Activated T-cell treated with anti-CD3 and anti-CD28 coated beads for 1 hour (primary cell): ENCODE results near the gene OR8B12.

Experiments used
- DNase-seq: peaks from one replicate; pipeline ENCODE4 v3.0.0-alpha.2; 2020; ENCODE audit warnings: low read depth

OR8B12 gene, protein sequence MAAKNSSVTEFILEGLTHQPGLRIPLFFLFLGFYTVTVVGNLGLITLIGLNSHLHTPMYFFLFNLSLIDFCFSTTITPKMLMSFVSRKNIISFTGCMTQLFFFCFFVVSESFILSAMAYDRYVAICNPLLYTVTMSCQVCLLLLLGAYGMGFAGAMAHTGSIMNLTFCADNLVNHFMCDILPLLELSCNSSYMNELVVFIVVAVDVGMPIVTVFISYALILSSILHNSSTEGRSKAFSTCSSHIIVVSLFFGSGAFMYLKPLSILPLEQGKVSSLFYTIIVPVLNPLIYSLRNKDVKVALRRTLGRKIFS

DNA sequence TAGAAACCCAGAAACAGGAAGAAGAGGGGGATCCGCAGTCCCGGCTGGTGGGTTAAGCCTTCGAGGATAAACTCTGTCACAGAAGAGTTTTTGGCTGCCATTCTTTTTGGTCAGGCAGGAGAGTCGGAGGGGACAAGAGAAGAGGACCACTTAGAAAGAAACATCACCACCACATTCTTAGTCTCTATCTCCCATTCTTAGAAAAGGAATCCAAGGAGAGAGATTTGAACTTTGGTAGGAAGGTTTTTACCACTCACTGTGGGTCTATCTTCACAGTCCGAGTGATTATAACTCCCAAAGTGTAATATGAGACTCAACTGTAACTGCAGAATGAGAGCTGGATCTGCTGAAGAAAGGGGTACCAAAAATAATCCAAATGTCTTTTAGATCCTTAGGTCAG is at the start of gene OR8B12:
Gene OR8B12, minus strand, starts transcription at position 101 of the 400 bp plus-strand sequence. Its CDS starts 0 bp downstream, at position 101.
- no peak for DNase-seq

DNA sequence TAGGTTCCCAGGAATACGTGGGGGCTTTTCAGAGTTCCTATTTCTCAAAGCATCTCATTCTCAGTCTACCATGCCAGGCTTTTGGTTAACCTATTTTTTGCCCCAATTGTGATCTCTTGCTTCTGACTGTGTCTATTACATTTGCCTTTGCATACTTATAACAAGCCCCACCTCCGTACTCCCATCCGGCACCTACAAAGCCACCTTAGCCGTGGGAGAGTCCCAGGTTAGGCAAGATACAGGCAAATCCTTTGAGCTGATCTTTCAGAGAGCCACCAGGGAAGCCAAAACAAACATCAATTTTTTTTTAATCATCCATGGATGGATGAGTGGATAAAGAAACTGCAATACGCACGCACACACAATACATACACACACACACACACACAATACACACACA is 49.2 kb upstream of the OR8B12 start:
- no peak for DNase-seq

DNA sequence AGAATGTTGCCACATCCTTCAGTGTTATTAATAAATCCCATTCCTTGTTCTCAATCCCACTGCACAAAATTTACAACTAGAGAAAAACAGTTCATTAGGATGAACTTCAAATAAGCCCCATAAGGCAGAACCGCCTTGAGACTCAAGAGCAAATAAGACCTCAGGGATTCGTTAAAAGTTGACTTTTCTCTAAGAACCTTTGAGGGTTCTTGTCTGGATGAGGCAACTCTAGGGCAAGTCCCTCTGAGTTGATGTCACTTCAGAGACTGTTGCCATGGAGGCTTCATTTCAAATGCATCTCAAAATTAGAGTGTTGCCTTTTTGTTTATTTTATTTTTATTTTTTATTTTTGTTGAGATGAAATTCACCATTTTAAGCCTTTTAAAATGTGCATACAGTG is 48.0 kb upstream of the OR8B12 start:
- no peak for DNase-seq

DNA sequence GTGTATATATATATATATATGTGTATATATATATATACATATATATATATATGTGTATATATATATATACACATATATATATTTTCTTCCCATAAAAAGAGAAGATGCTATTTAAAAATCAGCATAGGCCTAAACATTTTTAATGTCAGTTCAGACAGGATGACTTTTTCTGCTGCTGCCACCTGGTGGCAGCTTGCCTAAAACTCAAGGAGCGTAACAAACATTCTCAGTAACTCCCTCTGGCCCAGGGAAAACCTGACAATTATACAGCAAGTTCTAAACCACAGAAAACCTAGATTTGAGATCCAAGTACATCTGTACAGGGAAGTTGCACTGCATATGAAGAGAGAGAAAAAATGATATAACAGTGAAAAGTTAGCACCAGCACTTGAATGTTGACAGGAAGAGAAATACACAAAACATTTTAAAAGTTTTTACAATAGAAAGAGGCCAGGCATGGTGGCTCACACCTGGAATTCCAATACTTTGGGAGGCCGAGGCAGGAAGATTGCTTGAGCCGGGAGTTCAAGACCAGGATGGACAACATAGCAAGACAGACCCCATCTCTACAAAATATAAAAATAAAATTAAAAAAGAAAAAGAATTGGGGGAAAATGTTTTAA is 42.9 kb upstream of the OR8B12 start:
- peak; percentile 39 for DNase-seq

DNA sequence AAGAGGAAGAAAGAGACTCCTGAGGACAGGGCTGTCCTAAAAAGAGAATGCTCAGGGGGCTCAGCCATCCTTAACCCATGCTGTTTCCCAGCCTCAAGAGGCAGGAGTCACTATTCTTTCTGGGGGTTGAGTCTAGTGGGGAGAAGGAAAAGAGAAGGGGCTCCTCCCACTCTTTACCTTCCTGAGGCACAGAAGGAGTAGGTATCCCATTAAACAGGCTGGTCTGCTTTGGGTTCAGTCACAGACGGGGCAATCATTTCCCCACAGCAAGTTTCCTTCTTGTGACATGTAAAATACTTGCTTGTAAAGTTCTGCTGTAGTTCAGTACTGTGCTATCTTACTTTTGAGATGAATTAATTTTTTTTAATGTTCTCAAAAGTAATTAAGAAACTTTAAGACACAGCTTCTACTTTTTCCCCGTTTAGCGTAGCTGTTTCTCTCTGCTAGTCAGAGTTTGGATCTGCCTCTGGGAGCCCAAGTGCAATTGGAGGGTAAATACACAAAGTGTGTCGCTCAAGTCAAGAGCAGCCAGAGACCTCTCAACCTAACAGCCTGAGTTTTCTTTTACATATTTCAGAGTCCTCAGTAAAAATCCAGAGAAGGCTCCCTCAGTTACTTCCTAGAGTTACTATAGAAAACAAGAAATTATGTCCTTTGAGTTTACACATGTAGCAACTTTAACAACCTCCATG is 41.4 kb upstream of the OR8B12 start:
- no peak for DNase-seq

DNA sequence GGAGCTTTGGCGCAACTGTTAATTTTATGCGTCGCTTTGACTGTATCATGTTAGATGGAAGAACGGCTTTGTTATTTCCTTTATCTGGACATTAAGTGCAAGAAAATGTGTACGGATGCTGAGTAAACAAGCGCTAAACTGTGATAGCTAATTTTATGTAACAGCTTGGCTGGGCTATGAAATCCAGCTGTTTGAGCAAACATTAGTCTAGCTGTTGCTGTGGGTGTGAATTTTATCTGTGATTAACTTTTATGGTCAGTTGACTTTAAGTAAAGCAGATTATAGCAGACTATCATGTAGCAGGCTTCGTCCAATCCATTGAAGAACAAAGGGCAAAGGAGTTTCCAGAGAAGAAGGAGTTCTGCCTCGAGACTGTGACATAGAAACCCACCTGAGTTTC is 40.3 kb upstream of the OR8B12 start:
- no peak for DNase-seq

DNA sequence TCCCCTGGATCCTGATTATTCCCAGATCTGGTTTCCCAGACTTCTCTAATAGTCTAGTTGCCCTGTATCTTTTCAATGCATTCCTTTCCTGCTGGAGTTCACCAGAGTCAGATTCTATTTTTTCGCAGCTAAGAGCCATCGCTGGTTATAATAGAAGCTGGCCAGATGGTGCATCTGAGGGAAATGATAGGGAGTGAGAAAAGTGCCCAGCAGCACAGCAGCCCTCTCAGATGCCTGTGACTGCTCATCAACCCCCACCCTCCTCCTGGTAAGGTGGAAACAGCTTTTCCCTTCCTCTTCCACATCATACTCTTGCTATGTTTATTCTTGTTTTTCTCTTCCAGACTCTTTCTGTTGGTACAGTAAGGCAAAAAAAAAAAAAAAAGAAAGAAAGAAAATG is 39.1 kb upstream of the OR8B12 start:
- DNase-seq = no peak

DNA sequence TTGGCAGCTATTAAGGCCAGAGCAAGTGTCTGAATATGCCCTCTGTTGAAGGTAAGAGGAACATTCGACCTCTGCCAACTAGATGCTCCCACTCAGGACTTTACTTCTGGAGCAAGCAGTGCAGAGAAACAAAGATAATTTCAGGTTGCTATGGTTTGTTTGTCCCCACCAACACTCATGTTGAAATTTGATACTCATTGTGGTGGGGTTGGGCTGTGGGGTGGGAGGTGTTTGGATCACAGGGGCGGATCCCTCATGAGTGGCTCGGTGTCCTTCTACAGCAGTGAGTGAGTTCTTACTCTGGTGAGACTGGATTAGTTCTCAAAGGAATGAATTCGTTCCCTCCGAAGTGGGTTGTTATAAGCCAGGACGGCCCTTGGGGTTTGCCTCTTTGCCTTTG is 38.4 kb upstream of the OR8B12 start:
- no peak for DNase-seq

DNA sequence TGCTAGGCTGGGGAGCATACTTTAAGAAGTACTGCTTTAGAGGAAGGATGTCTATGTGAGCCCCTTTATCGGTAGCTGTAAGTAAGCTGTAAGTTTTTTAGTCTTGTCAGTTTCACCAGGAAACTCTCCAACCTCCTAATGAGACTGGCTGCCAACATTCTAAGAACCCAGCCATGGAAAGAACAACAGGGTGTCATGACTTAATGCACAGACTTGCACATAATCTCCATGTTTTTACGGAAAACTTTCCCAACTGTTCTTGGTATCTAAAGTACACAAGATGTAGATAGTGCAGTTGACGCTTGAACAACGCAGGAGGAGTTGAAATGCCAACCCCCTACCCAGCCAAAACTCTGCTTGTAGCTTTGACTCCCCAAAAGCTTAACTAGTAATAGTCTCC is 35.3 kb upstream of the OR8B12 start:
- no peak for DNase-seq

DNA sequence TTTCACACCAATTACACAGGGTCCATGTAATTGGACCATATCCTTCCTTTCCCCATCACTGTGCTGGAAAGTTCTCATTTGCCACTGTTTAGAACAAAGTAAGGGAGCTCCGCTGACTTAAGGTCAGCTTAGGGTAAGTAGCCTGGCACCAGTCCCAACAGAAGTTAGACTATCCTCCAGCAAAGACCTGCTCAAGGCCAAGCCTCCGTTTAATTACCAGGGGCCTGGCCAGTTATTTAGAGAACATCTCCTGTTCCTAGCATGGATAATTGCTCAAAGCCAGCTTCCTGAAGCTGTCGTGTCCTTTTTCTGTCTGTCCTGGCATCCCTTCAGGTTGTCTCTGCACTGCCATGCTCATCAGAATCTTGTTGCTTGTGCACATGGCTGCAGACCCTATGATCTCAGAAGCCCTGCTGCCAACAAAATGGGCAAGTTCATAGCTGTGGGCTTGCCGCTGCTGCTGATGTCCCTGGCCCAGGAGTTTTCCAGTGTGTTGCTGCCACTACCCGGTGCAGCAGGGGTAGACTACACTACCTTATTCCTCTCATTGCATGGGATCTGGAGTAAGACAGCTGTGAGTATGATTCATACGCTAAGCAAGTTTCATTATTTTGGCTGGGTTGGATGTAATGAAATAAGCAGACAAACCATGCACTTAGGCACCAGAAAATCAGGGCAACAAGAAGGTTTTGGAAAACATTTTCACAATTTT is 34.4 kb upstream of the OR8B12 start:
- DNase-seq = no peak

DNA sequence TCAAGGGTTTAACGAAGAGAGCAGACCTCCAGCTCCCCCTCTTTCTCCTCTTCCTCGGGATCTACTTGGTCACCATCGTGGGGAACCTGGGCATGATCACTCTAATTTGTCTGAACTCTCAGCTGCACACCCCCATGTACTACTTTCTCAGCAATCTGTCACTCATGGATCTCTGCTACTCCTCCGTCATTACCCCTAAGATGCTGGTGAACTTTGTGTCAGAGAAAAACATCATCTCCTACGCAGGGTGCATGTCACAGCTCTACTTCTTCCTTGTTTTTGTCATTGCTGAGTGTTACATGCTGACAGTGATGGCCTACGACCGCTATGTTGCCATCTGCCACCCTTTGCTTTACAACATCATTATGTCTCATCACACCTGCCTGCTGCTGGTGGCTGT is 26.7 kb upstream of the OR8B12 start:
- no peak for DNase-seq

DNA sequence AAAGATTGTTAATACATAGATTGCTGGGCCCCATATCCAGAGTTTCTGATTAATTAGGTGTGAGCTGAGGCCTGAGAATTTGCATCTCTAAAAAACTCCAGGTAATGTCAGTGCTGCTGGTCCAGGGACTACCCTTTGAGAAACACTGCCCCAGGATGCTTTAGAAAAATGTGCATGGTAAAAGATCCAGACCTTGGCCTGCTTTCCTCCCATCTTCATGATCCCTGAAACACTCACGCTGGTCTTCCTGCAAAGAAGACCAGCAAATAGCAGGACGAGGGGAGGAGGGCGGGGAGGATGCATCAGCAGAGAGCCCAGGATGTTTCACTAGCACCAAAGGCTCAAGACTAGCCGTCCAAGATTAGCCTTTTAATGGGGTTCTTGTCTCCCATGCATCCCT is 26.2 kb upstream of the OR8B12 start, which contains the start of gene OR8A1:
Gene OR8A1, plus strand, starts transcription at position 301 of the 400 bp plus-strand sequence. CDS start 123 bp downstream, outside the sequence.
- no peak for DNase-seq

DNA sequence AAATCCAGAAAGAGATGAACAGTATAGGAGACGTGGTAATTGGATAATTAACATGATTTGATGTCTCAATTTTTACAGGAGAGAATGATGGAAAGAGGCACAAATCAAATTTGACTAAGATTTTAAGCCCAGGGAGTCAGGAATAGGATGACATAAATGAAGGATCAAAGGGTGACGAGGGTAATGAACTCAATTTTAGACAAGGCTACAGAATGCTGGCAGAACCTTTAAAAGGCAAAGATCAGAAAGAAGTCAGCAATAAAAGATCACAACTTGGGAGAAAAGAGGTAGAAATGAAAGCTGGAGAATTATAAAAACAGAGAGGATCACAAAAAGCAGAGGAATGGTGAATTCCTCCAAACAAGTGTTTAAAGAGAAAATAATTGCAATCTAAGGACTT is 13.4 kb upstream of the OR8B12 start:
- DNase-seq = no peak

DNA sequence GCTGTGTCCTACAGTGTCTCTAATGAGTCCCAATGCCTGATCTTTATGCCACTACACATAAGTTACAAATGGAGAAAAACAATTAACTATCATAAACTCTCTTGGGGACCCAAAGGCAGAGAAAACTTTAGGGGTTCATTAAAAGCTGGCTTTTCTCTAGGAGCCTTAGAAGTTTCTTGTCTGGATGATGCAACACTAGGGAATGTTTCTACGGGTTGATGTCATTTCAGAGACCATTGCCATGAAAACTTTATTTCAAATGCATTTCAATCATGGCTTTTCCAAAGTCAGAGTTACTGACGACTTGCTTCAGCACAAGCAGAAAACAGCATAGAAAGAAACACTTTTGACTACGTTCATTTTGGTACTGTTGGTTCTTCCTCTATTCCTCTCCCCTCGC is 8.5 kb upstream of the OR8B12 start:
- DNase-seq = no peak

DNA sequence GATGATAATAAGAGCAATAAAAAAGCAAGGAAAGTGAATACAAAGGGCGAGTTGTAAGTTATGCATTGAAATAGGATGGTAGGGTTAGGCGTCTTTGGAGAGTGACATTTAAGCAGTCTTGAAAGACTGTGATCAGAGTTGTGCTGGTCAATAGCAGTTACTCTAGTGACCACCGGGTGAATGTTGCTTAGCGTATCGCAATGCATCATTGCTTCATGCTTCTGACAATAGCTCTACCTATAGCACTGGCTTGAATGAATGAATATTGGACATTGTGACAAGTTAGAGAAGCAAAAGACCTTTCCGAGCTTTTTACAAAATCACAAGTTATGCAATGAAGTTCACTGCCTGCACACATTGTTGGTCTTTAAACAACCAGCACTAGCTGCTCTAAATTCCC is 7.7 kb upstream of the OR8B12 start:
- no peak for DNase-seq

DNA sequence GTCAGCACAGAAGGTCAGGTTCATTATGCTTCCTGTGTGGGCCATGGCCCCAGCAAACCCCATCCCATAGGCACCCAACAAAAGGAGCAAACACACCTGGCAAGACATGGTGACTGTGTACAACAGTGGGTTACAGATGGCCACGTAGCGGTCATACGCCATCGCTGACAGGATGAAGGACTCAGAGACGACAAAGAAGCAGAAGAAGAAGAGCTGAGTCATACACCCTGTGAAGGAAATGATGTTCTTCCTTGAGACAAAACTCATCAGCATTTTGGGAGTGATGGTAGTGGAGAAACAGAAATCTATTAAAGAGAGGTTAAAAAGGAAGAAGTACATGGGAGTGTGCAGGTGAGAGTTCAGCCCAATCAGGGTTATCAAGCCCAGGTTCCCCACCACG is 309 bp downstream of the OR8B12 start:
- DNase-seq = no peak

DNA sequence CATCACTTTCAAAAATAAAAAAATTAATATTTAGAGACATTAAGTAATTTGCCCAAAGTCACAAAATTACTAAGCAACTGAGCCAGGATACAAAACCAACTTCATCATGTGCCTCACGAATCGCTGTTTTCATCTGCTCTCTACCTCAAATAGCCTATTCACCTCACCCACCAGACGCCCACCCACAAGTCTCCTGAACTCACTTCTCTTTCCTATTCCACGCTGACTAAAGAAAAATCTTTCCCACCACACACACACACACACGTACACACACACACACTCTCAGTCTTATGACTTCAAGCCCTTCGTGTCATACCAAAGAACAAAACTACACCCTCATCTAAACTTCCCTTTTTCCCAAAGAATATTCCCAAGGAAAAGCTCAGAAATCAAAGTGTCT is 2.2 kb downstream of the OR8B12 start:
- DNase-seq = no peak

DNA sequence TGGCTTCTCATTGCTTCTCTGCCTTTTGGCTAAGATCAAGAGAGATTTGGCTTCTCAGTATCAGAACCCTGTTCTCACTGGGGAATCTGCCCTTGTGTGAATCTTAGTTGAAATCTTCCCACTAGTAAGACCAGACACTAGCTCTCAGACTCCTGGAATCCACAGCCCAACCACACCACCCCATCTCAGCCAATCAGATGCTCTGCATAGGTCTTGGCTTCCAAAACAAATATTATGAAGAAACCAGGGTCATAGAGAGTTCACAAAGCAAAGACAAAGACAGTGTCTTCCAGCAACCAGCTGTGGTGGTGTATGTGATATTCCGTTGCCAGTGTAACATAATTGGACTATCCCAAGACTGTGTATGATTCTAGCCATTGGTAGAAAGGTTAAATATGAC is 5.4 kb downstream of the OR8B12 start:
- no peak for DNase-seq

DNA sequence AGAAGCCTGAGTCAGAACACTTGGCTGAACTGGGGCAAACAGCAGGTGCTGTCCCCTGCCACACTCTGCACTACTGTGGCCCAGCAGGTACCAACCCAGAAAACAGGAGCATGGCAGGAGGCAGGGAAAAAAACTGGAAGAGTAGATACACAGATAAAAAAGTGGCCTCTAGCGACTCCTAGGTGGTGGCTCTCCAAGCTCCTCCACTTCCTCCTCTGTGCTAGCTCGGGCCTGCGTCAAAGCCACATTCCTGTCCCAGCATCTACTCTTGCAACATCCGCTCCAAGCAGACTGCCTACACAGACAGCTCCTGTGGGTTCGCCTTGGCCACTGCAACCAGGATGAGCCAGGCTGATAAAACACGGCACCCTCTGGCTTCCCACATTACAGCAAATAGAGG is 6.9 kb downstream of the OR8B12 start:
- DNase-seq = no peak

DNA sequence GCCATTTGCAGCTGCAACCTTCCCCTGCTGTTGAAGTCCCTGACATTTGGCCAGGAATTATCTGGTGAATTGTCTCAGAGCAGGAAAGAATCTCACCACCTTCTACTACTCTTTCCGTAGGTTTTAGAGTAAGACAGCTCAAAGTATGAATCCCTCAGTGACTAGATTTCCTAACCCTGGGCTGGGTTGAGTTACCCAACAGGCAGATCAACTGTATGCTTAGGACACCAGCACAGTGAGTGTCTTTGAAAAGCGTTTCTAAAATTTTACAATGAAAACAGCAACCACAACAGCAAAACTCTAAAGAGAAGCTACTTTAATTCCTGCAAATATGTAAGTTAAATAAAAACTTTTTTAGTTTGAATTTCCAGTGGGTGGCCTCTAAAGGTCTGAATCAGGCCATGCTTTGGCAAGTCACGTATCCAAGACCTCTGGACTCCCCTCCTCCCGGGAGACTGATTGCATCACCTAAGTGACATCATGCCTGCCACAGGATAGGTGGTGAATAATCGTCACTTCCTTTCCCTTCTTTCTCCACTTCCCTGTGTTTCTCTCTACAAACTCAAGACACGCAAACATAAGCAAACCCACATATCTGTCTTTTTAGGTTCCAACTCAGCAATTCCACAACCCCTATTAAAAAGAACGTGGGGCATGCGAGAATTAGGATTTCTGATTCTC is 7.8 kb downstream of the OR8B12 start:
- DNase-seq = no peak

DNA sequence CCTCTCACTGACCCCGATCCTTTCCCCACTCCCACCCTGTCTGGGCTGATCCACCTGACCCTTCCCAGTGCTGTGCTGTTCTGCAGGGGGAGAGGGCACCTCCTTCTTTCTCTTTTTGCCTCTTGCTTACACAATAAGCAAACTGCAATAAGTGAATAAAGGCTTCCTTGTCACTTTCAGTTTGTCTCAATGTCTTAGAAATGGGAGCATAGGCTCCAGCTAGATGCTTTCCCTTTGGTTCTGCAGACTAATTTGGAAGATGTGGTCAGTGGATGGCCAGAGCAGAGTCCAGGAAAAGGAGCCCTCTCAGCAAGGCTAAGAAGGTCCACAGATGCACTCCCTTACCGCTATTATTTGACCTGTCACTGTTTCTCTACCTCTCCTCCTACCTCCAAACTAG is 9.4 kb downstream of the OR8B12 start:
- DNase-seq = no peak

DNA sequence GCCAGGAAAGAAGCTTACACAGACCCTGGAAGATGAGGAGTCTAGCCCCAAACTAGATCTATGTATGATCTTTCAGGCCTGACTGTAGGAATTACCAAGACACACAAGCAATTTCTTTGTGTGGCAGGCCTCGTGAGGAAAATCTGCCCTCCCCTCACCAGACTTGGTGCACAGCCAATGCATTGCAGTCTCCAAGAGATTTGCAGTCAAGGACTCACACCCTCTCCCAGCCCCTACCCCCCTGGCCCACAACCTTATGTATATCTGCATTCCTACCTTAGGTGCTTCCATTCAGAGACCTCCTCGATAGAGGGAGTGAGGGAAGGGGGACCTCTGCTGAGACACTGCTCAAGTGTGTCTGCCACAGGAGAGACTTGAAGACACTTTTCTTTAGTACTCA is 9.8 kb downstream of the OR8B12 start:
- DNase-seq = no peak
